Keratinocyte (primary cell): ENCODE results near the gene TCHP. TPM values are rescaled to one million over a fixed set of nuclear protein-coding genes. Genes with fewer than 3 reads are reported as not detected.

Source experiments
- DNase-seq: peaks from one replicate; pipeline ENCODE4 v3.0.0-alpha.2; 2011; ENCODE audit warnings: low read depth, missing footprints, low spot score
- FAIRE-seq: peaks from 2 replicates; lab custom pipeline; 2011; peaks lifted over from hg19 to GRCh38; lab: Jason Lieb, UNC
- H2AFZ ChIP-seq: 2 replicates; pipeline ENCODE4 v1.6.0; 2012; ENCODE audit warnings: low read length, control low read depth, inconsistent platforms; ENCODE audit not compliant: control insufficient read depth
- H3K27ac ChIP-seq: 2 replicates; pipeline ENCODE4 v1.5.1; 2011; ENCODE audit warnings: low read length; ENCODE audit not compliant: control insufficient read depth, insufficient read depth
- H3K27me3 ChIP-seq: 3 replicates; pipeline ENCODE4 v1.6.0; 2011; ENCODE audit warnings: low read length; ENCODE audit not compliant: control insufficient read depth, insufficient read depth; ENCODE audit errors: extremely low read depth
- H3K36me3 ChIP-seq, 2 experiments: 2 replicates in 1 of 2; 3 replicates in 1 of 2; pipeline ENCODE4 v1.5.1; 2011; ENCODE audit warnings: low read length in 2 of 2, mild to moderate bottlenecking in 1 of 2; ENCODE audit not compliant: control insufficient read depth in 2 of 2, insufficient read depth in 2 of 2; ENCODE audit errors: extremely low read depth in 1 of 2
- H3K4me1 ChIP-seq: 3 replicates; pipeline ENCODE4 v1.5.1; 2011; ENCODE audit warnings: low read length; ENCODE audit not compliant: control insufficient read depth, insufficient read depth; ENCODE audit errors: extremely low read depth
- H3K4me2 ChIP-seq: 3 replicates; pipeline ENCODE4 v1.6.0; 2011; ENCODE audit warnings: low read depth, low read length; ENCODE audit not compliant: control insufficient read depth, insufficient read depth; ENCODE audit errors: extremely low read depth
- H3K4me3 ChIP-seq, 3 experiments: fragments of 200-600 bp in 1 of 3; sonication (generic) in 1 of 3; 2 replicates in 2 of 3; 3 replicates in 1 of 3; pipeline ENCODE4 v1.5.1; 2011 to 2016; ENCODE audit warnings: low read length in 3 of 3, mild to moderate bottlenecking in 3 of 3, control low read depth in 2 of 3, inconsistent platforms in 1 of 3, low read depth in 1 of 3, mixed read lengths in 1 of 3, mixed run types in 1 of 3, moderate library complexity in 1 of 3; ENCODE audit not compliant: control insufficient read depth in 2 of 3, insufficient read depth in 2 of 3; ENCODE audit errors: extremely low read depth in 1 of 3
- H3K79me2 ChIP-seq: 2 replicates; pipeline ENCODE4 v1.6.0; 2012; ENCODE audit warnings: low read length; ENCODE audit not compliant: control insufficient read depth, insufficient read depth
- H3K9ac ChIP-seq: 3 replicates; pipeline ENCODE4 v1.6.0; 2011; ENCODE audit warnings: low read length; ENCODE audit not compliant: control insufficient read depth, insufficient read depth; ENCODE audit errors: extremely low read depth
- H3K9me1 ChIP-seq: 3 replicates; pipeline ENCODE4 v1.6.0; 2011; ENCODE audit warnings: low read length; ENCODE audit not compliant: control insufficient read depth, insufficient read depth; ENCODE audit errors: extremely low read depth
- H3K9me3 ChIP-seq: 2 replicates; pipeline ENCODE4 v1.5.1; 2012; ENCODE audit warnings: low read depth, low read length; ENCODE audit not compliant: control insufficient read depth
- H4K20me1 ChIP-seq: 3 replicates; pipeline ENCODE4 v1.6.0; 2011; ENCODE audit warnings: low read length; ENCODE audit not compliant: control insufficient read depth, insufficient read depth; ENCODE audit errors: extremely low read depth
- CTCF ChIP-seq, 3 experiments: IDR thresholded peaks in 1 of 3; conservative IDR thresholded peaks in 1 of 3; optimal IDR thresholded peaks in 1 of 3; 2 replicates in 2 of 3; 3 replicates in 1 of 3; pipeline versions ENCODE3 to v1.5.1; 2011; ENCODE audit warnings: low read length in 3 of 3, mild to moderate bottlenecking in 3 of 3, moderate library complexity in 2 of 3, control low read depth in 1 of 3, inconsistent platforms in 1 of 3; ENCODE audit not compliant: insufficient read depth in 2 of 3; ENCODE audit errors: extremely low read depth in 1 of 3
- EZH2 ChIP-seq: IDR thresholded peaks from one replicate; pipeline ENCODE4 v1.6.1; 2012; ENCODE audit warnings: inconsistent platforms, mild to moderate bottlenecking, low read length, moderate library complexity
- dilution Hi-C: fragments of 300-500 bp; cut with MboI; formaldehyde crosslinking; loops from one replicate; pipeline ENCODE4 v1.7.0; 2020; ENCODE audit warnings: low sequenced_read_pairs; ENCODE audit not compliant: extremely low pct_ligation_motif_present
- polyA plus RNA-seq, 5 experiments: library from polyadenylated mRNA; depleted of rRNA in 3 of 5; stranded (reverse) in 3 of 5; stranded (forward) in 1 of 5; unstranded in 1 of 5; fragments of >200 nt; gene quantifications; 1 replicate in 1 of 5; 2 replicates in 3 of 5; 3 replicates in 1 of 5; pipeline versions ENCODE4 v1.2.1 to v1.2.3, GENCODE V29; 2011 to 2012; ENCODE audit warnings: missing spikeins in 2 of 5, low read depth in 1 of 5, low replicate concordance in 1 of 5

Gene TCHP
- polyA plus RNA-seq, 1 donor (not counting 4 experiments of a cell fraction or from before 2014, with no cell fraction given) = 9.6 TPM

GRCh38 chr12:109877504-109878246 lies 22.4 kb upstream of the TCHP start:
- DNase-seq (no peak), FAIRE-seq (no peak)
- Histone ChIP-seq H3K4me2 (peak overlapping the region; percentile 11), H3K4me3 (no peak overlapping the region), H3K9me3 (no peaks in the 10 kb centered on the region), H3K27ac (no peak overlapping the region), H3K9me1 (peaks cover 4% of the 10 kb centered on the region), H3K36me3 (peaks cover 0 to under 1% of the 10 kb centered on the region in 2 experiments), H2AFZ (no peak overlapping the region), H4K20me1 (peaks cover 6% of the 10 kb centered on the region), H3K9ac (no peak overlapping the region), H3K27me3 (no peaks in the 10 kb centered on the region), H3K79me2 (peaks cover 43% of the 10 kb centered on the region), H3K4me1 (peaks cover 38% of the 10 kb centered on the region)
- dilution Hi-C loops = no loop called here
- TF ChIP-seq EZH2 (no peak), CTCF (optimal IDR thresholded peaks at IDR 0.05 in 1 of 3, IDR thresholded peaks at IDR 0.05 in 1 of 3, conservative IDR thresholded peaks at IDR 0.05 in 1 of 3; ENCODE audit: extremely low read depth in 1 of 3, insufficient read depth in 2 of 3, low read length in 3 of 3) (no peak)

GRCh38 chr12:109878247-109878625 lies 21.8 kb upstream of the TCHP start:
- Histone ChIP-seq H3K9ac (no peak overlapping the region), H3K79me2 (peaks cover 43% of the 10 kb centered on the region), H3K27ac (no peak overlapping the region), H3K27me3 (no peaks in the 10 kb centered on the region), H2AFZ (no peak overlapping the region), H3K9me3 (no peaks in the 10 kb centered on the region), H3K9me1 (peaks cover 4% of the 10 kb centered on the region), H3K4me3 (peak overlapping the region in 1 of 3 experiments; percentile 93), H3K4me1 (peaks cover 42% of the 10 kb centered on the region), H4K20me1 (peaks cover 6% of the 10 kb centered on the region), H3K4me2 (peak overlapping the region; percentile 98), H3K36me3 (no peaks in the 10 kb centered on the region)
- TF ChIP-seq EZH2 (no peak), CTCF (optimal IDR thresholded peaks at IDR 0.05 in 1 of 3, IDR thresholded peaks at IDR 0.05 in 1 of 3, conservative IDR thresholded peaks at IDR 0.05 in 1 of 3; ENCODE audit: extremely low read depth in 1 of 3, insufficient read depth in 2 of 3, low read length in 3 of 3) (no peak)
- dilution Hi-C loops = no loop called here
- DNase-seq = no peak
- no peak for FAIRE-seq
